C4-2B (cell line): ENCODE results near the gene DRG2.

ENCODE experiments used
- H3K27ac ChIP-seq: fragments of 450-650 bp; 2 replicates; pipeline ENCODE4 v1.5.1; 2017
- CTCF ChIP-seq: fragments of 450-650 bp; conservative IDR thresholded peaks from 2 replicates; pipeline ENCODE4 v1.5.1; 2017; ENCODE audit warnings: mild to moderate bottlenecking
- ZFX ChIP-seq: fragments of 450-650 bp; IDR thresholded peaks from 2 replicates; pipeline ENCODE4 v1.6.1; 2017

DRG2 gene

GRCh38 chr17:18042983-18043382, 44.8 kb upstream of the DRG2 start:
- H3K27ac ChIP-seq, result no peak overlapping the region
- TF ChIP-seq CTCF, result no peak
- no peak for TF ChIP-seq ZFX

- TF ChIP-seq ZFX, result no peak
- TF ChIP-seq CTCF, result peak; percentile 57
- no peak overlapping the region for H3K27ac ChIP-seq
Observed at GRCh38 chr17:18043491-18043890, 44.3 kb upstream of the DRG2 start.

- TF ChIP-seq ZFX, result no peak
- no peak for TF ChIP-seq CTCF
- H3K27ac ChIP-seq, result no peak overlapping the region
Observed at GRCh38 chr17:18044609-18045008, 43.1 kb upstream of the DRG2 start.

- no peak overlapping the region for H3K27ac ChIP-seq
- no peak for TF ChIP-seq CTCF
- no peak for TF ChIP-seq ZFX
Observed at GRCh38 chr17:18045691-18046350, 41.9 kb upstream of the DRG2 start.

- H3K27ac ChIP-seq, result peak overlapping the region; percentile 12; the same call in 1 of the 2 replicates
- no peak for TF ChIP-seq ZFX
- no peak for TF ChIP-seq CTCF
Observed at GRCh38 chr17:18055597-18055996, 32.2 kb upstream of the DRG2 start.

- peak overlapping the region; percentile 12; the same call in 1 of the 2 replicates for H3K27ac ChIP-seq
Observed at GRCh38 chr17:18056214-18056613, 31.5 kb upstream of the DRG2 start.

GRCh38 chr17:18059283-18059682, 28.5 kb upstream of the DRG2 start:
- no peak overlapping the region; the same call in 1 of the 2 replicates for H3K27ac ChIP-seq
- TF ChIP-seq CTCF (no peak), ZFX (no peak)

More at GRCh38 chr17:18056214-18056613, 31.5 kb upstream of the DRG2 start:
- TF ChIP-seq ZFX, result no peak
- TF ChIP-seq CTCF, result no peak
